OCI-LY3 (cell line): ENCODE data around the gene PMFBP1.

Experiments
- H2AFZ ChIP-seq: fragments of 200-600, 300-600 bp; shearing (Covaris generic); 2 replicates; pipeline ENCODE4 v1.6.0; 2014; ENCODE audit warnings: antibody characterized with exemption, low read depth, low read length
- H3K27ac ChIP-seq: fragments of 200-600, 300-600 bp; sonication (generic); 2 replicates; pipeline ENCODE4 v1.5.1; 2014; ENCODE audit warnings: mild to moderate bottlenecking, low read length, moderate library complexity, mixed read lengths
- H3K27me3 ChIP-seq: fragments of 200-600, 300-600 bp; sonication (generic); 2 replicates; pipeline ENCODE4 v1.6.1; 2014; ENCODE audit warnings: low read depth, low read length, mixed read lengths
- H3K36me3 ChIP-seq: fragments of 200-600, 300-600 bp; sonication (generic); replicated peaks from 2 replicates; pipeline ENCODE3; 2014; ENCODE audit warnings: low read depth, low read length, mixed read lengths
- H3K4me1 ChIP-seq: fragments of 300-600, 200-600 bp; sonication (generic); 2 replicates; pipeline ENCODE4 v1.6.1; 2014; ENCODE audit warnings: low read length, mixed read lengths
- H3K4me2 ChIP-seq: fragments of 200-600, 300-600 bp; sonication (generic); 2 replicates; pipeline ENCODE4 v1.6.1; 2014; ENCODE audit warnings: low read length, mixed read lengths
- H3K4me3 ChIP-seq: fragments of 300-600, 200-600 bp; sonication (generic); 2 replicates; pipeline ENCODE4 v1.5.1; 2014; ENCODE audit warnings: antibody characterized with exemption, mild to moderate bottlenecking, low read length, moderate library complexity
- H3K79me2 ChIP-seq: fragments of 300-600, 200-600 bp; shearing (Covaris generic); 2 replicates; pipeline ENCODE4 v1.6.1; 2014; ENCODE audit warnings: mild to moderate bottlenecking, low read length, mixed read lengths
- H3K9ac ChIP-seq: fragments of 300-600, 200-600 bp; shearing (Covaris generic); 2 replicates; pipeline ENCODE4 v1.6.0; 2014; ENCODE audit warnings: mild to moderate bottlenecking, low read length, moderate library complexity
- H3K9me3 ChIP-seq: fragments of 200-600, 300-600 bp; shearing (Covaris generic); 2 replicates; pipeline ENCODE4 v1.6.1; 2014; ENCODE audit warnings: low read length, mixed read lengths; ENCODE audit not compliant: insufficient read depth
- H4K20me1 ChIP-seq: fragments of 200-600, 300-600 bp; sonication (generic); 2 replicates; pipeline ENCODE4 v1.6.1; 2016; ENCODE audit warnings: low read length, mixed read lengths; ENCODE audit not compliant: insufficient read depth
- EZH2phosphoT487 ChIP-seq: fragments of 200-600 bp; shearing (Covaris generic); IDR thresholded peaks from 2 replicates; pipeline ENCODE4 v1.6.1; 2018; ENCODE audit warnings: antibody characterized with exemption, mixed run types, low read depth
- TF ChIP-seq, protein P1 (sequence below): fragments of 200-600, 300-600 bp; sonication (generic); IDR thresholded peaks from 2 replicates; pipeline ENCODE4 v1.5.1; 2014; ENCODE audit warnings: antibody characterized with exemption, low read length, low read depth

Gene PMFBP1

DNA sequence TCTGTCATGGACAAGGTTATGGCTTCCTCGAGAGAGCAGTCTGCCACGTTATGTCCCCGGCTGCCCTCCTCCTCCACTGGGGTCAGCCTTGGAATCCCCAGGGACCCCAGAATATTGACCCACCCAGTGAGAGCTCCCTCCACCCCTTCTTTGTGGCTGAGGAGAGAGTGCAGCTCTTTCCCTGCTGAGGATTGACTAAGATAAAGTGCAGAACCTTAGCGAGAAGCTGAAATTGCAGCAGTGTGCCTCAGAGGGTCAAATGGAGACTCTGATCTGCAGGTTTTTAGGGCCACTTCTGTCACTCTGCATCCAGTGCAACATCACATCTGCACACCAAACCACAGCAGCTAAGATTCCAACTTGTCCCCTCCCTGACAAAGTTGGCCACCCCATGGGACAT is 25.6 kb upstream of the PMFBP1 start:
- Histone ChIP-seq H4K20me1 (no peaks in the 10 kb centered on the region), H3K79me2 (no peaks in the 10 kb centered on the region), H3K4me2 (no peak overlapping the region), H3K9me3 (no peaks in the 10 kb centered on the region), H3K9ac (no peak overlapping the region), H3K27ac (no peak overlapping the region), H3K4me3 (no peak overlapping the region), H3K4me1 (peaks cover 2% of the 10 kb centered on the region), H2AFZ (no peak overlapping the region), H3K36me3 (no peaks in the 10 kb centered on the region), H3K27me3 (no peaks in the 10 kb centered on the region)
- TF ChIP-seq, protein P1, sequence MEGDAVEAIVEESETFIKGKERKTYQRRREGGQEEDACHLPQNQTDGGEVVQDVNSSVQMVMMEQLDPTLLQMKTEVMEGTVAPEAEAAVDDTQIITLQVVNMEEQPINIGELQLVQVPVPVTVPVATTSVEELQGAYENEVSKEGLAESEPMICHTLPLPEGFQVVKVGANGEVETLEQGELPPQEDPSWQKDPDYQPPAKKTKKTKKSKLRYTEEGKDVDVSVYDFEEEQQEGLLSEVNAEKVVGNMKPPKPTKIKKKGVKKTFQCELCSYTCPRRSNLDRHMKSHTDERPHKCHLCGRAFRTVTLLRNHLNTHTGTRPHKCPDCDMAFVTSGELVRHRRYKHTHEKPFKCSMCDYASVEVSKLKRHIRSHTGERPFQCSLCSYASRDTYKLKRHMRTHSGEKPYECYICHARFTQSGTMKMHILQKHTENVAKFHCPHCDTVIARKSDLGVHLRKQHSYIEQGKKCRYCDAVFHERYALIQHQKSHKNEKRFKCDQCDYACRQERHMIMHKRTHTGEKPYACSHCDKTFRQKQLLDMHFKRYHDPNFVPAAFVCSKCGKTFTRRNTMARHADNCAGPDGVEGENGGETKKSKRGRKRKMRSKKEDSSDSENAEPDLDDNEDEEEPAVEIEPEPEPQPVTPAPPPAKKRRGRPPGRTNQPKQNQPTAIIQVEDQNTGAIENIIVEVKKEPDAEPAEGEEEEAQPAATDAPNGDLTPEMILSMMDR = no peak
- TF ChIP-seq EZH2phosphoT487 = no peak

GRCh38 chr16:72195609-72196008 is 23.7 kb upstream of the PMFBP1 start:
- Histone ChIP-seq H3K27ac (no peak overlapping the region), H2AFZ (no peak overlapping the region), H3K9me3 (no peaks in the 10 kb centered on the region), H3K4me3 (no peak overlapping the region), H3K9ac (no peak overlapping the region), H3K36me3 (no peaks in the 10 kb centered on the region), H3K4me2 (no peak overlapping the region), H3K27me3 (no peaks in the 10 kb centered on the region), H4K20me1 (no peaks in the 10 kb centered on the region), H3K79me2 (no peaks in the 10 kb centered on the region), H3K4me1 (no peaks in the 10 kb centered on the region)
- no peak for TF ChIP-seq EZH2phosphoT487
- TF ChIP-seq, protein P1 = peak; percentile 33

- TF ChIP-seq EZH2phosphoT487 = no peak
- TF ChIP-seq, protein P1 = no peak
- H3K36me3 ChIP-seq = peaks cover 7% of the 10 kb centered on the region
- no peak overlapping the region for H3K9ac ChIP-seq
- H3K27ac ChIP-seq = no peak overlapping the region
- H2AFZ ChIP-seq = no peak overlapping the region
- no peaks in the 10 kb centered on the region for H4K20me1 ChIP-seq
- H3K4me1 ChIP-seq = 0 out of 2 replicates have a peak, but pooled peaks cover 5% of the 10 kb centered on the region
- H3K4me3 ChIP-seq = no peak overlapping the region
- H3K9me3 ChIP-seq = no peaks in the 10 kb centered on the region
- no peaks in the 10 kb centered on the region for H3K79me2 ChIP-seq
- H3K27me3 ChIP-seq = no peaks in the 10 kb centered on the region
- no peak overlapping the region for H3K4me2 ChIP-seq
Measured at GRCh38 chr16:72191551-72191950, 19.6 kb upstream of the PMFBP1 start.

- TF ChIP-seq, protein P1 = no peak
- TF ChIP-seq EZH2phosphoT487 = no peak
- no peak overlapping the region for H3K4me3 ChIP-seq
- H3K4me2 ChIP-seq = no peak overlapping the region
- no peak overlapping the region for H3K9ac ChIP-seq
- no peak overlapping the region for H3K27ac ChIP-seq
- no peaks in the 10 kb centered on the region for H3K27me3 ChIP-seq
- H3K79me2 ChIP-seq = no peaks in the 10 kb centered on the region
- H4K20me1 ChIP-seq = no peaks in the 10 kb centered on the region
- peaks cover 7% of the 10 kb centered on the region for H3K36me3 ChIP-seq
- no peaks in the 10 kb centered on the region for H3K9me3 ChIP-seq
- H3K4me1 ChIP-seq = 0 out of 2 replicates have a peak, but pooled peaks cover 5% of the 10 kb centered on the region
- no peak overlapping the region for H2AFZ ChIP-seq
Measured at GRCh38 chr16:72189865-72190371, 18.0 kb upstream of the PMFBP1 start.
